ENCODE measurements around the gene PRKG1. TPM values are rescaled to one million over a fixed set of nuclear protein-coding genes. Genes with fewer than 3 reads are reported as not detected.

Gene PRKG1
- total and polyA plus RNA-seq, 2 experiments from 2014 or later: 18.2 to 21.1 TPM

- peaks cover 20% of the 10 kb centered on the region for H3K4me1 Mint-ChIP-seq
- peaks cover 18% of the 10 kb centered on the region for H3K4me1 ChIP-seq (ENCODE audit: insufficient read depth)
- no peaks in the 10 kb centered on the region for H3K9me2 ChIP-seq (ENCODE audit: insufficient read depth)
- H3K27me3 Mint-ChIP-seq (ENCODE audit: insufficient read depth, low read depth, poor library complexity): peaks cover 2% of the 10 kb centered on the region
- H3F3A ChIP-seq (replicated peaks; ENCODE audit: low read depth): no peaks in the 10 kb centered on the region
- no peaks in the 10 kb centered on the region; the same call in 2 of the 3 replicates for H3K36me3 Mint-ChIP-seq (ENCODE audit: low read depth)
- ATAC-seq (no peak), DNase-seq (ENCODE audit: low spot score) (no peak)
- H3K79me2 ChIP-seq (replicated peaks; ENCODE audit: insufficient read depth): no peaks in the 10 kb centered on the region
- H3K36me3 ChIP-seq (ENCODE audit: insufficient read depth): no peaks in the 10 kb centered on the region
- no peaks in the 10 kb centered on the region for H3K9me3 Mint-ChIP-seq
- no peak overlapping the region for H3K4me3 Mint-ChIP-seq
- no peaks in the 10 kb centered on the region for H3K27me3 ChIP-seq (ENCODE audit: insufficient read depth)
- no peaks in the 10 kb centered on the region for H4K20me1 ChIP-seq (replicated peaks; ENCODE audit: insufficient read depth)
- no peak overlapping the region for H3K4me3 ChIP-seq
- TF ChIP-seq STAT1 (IDR thresholded peaks at IDR 0.05; ENCODE audit: unreplicated experiment) (no peak), EZH2phosphoT487 (IDR thresholded peaks at IDR 0.05; ENCODE audit: unreplicated experiment) (no peak), CREB1 (CRISPR knock-in tag; IDR thresholded peaks at IDR 0.05; ENCODE audit: low read depth) (no peak), POLR2AphosphoS5 (IDR thresholded peaks at IDR 0.05; ENCODE audit: low read depth) (no peak), JUNB (IDR thresholded peaks at IDR 0.05; ENCODE audit: unreplicated experiment) (no peak), ZNF114 (CRISPR knock-in tag; IDR thresholded peaks at IDR 0.05) (no peak)
- TF ChIP-seq, protein P1, sequence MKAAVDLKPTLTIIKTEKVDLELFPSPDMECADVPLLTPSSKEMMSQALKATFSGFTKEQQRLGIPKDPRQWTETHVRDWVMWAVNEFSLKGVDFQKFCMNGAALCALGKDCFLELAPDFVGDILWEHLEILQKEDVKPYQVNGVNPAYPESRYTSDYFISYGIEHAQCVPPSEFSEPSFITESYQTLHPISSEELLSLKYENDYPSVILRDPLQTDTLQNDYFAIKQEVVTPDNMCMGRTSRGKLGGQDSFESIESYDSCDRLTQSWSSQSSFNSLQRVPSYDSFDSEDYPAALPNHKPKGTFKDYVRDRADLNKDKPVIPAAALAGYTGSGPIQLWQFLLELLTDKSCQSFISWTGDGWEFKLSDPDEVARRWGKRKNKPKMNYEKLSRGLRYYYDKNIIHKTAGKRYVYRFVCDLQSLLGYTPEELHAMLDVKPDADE (IDR thresholded peaks at IDR 0.05): no peak
- H3K4me2 ChIP-seq: no peak overlapping the region
- H2AFZ ChIP-seq: no peak overlapping the region
- no peak overlapping the region for H3K27ac ChIP-seq (ENCODE audit: low read depth)
- no peak overlapping the region for H3K27ac Mint-ChIP-seq
These were observed 1147.6 kb downstream of the PRKG1 start for GRCh38 chr10:52221923-52222322.

- no peak for DNase-seq (ENCODE audit: low spot score)
- no peak for TF ChIP-seq NANOG (IDR thresholded peaks at IDR 0.05; ENCODE audit: borderline replicate concordance)
- no peak for TF ChIP-seq STAT1 (IDR thresholded peaks at IDR 0.05; ENCODE audit: unreplicated experiment)
- no peak for TF ChIP-seq EZH2phosphoT487 (IDR thresholded peaks at IDR 0.05; ENCODE audit: unreplicated experiment)
- TF ChIP-seq JUNB (IDR thresholded peaks at IDR 0.05; ENCODE audit: unreplicated experiment): no peak
- H3K36me3 Mint-ChIP-seq (ENCODE audit: low read depth): no peaks in the 10 kb centered on the region
These were observed 1152.0 kb downstream of the PRKG1 start for GRCh38 chr10:52226197-52226847.

DNA sequence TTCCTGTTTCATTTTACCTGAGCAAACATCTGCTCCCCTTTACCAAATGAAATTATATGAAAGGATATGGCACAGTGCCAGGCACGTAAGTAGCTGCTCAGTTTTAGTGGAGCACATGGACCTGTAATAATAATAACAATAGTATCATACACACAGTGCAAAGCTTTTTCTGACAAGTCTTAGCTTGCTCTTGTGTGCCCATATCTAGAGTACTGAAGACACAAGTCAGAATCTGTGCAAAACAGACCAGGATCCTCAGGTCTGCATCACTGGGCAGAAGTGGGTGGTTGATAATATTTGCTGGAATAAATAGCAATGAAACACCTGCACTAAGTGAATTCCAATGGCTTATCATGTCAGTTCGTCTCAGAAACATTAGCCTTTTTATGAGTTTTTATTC is 1154.3 kb downstream of the PRKG1 start:
- Histone ChIP-seq H3K4me1 (ENCODE audit: insufficient read depth) (peaks cover 6% of the 10 kb centered on the region), H2AFZ (no peak overlapping the region), H3K4me2 (no peak overlapping the region), H4K20me1 (replicated peaks; ENCODE audit: insufficient read depth) (no peaks in the 10 kb centered on the region), H3K4me3 (no peak overlapping the region), H3K9me2 (ENCODE audit: insufficient read depth) (no peaks in the 10 kb centered on the region), H3K27ac (ENCODE audit: low read depth) (no peak overlapping the region), H3F3A (replicated peaks; ENCODE audit: low read depth) (no peaks in the 10 kb centered on the region), H3K27me3 (ENCODE audit: insufficient read depth) (no peaks in the 10 kb centered on the region), H3K36me3 (ENCODE audit: insufficient read depth) (no peaks in the 10 kb centered on the region), H3K79me2 (replicated peaks; ENCODE audit: insufficient read depth) (no peaks in the 10 kb centered on the region)
- H3K27ac Mint-ChIP-seq: no peak overlapping the region
- no peaks in the 10 kb centered on the region for H3K36me3 Mint-ChIP-seq (ENCODE audit: low read depth)
- H3K4me3 Mint-ChIP-seq: no peak overlapping the region
- ATAC-seq (no peak), DNase-seq (ENCODE audit: low spot score) (no peak)
- no peaks in the 10 kb centered on the region for H3K9me3 Mint-ChIP-seq
- H3K27me3 Mint-ChIP-seq (ENCODE audit: insufficient read depth, low read depth, poor library complexity): peaks cover 2% of the 10 kb centered on the region
- peaks cover 9% of the 10 kb centered on the region for H3K4me1 Mint-ChIP-seq
- TF ChIP-seq, protein P1 (IDR thresholded peaks at IDR 0.05): no peak
- TF ChIP-seq ZNF114 (CRISPR knock-in tag; IDR thresholded peaks at IDR 0.05): no peak
- no peak for TF ChIP-seq EZH2 (IDR thresholded peaks at IDR 0.05; ENCODE audit: low read depth, unreplicated experiment)
- TF ChIP-seq, protein P2, sequence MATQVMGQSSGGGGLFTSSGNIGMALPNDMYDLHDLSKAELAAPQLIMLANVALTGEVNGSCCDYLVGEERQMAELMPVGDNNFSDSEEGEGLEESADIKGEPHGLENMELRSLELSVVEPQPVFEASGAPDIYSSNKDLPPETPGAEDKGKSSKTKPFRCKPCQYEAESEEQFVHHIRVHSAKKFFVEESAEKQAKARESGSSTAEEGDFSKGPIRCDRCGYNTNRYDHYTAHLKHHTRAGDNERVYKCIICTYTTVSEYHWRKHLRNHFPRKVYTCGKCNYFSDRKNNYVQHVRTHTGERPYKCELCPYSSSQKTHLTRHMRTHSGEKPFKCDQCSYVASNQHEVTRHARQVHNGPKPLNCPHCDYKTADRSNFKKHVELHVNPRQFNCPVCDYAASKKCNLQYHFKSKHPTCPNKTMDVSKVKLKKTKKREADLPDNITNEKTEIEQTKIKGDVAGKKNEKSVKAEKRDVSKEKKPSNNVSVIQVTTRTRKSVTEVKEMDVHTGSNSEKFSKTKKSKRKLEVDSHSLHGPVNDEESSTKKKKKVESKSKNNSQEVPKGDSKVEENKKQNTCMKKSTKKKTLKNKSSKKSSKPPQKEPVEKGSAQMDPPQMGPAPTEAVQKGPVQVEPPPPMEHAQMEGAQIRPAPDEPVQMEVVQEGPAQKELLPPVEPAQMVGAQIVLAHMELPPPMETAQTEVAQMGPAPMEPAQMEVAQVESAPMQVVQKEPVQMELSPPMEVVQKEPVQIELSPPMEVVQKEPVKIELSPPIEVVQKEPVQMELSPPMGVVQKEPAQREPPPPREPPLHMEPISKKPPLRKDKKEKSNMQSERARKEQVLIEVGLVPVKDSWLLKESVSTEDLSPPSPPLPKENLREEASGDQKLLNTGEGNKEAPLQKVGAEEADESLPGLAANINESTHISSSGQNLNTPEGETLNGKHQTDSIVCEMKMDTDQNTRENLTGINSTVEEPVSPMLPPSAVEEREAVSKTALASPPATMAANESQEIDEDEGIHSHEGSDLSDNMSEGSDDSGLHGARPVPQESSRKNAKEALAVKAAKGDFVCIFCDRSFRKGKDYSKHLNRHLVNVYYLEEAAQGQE (IDR thresholded peaks at IDR 0.05; ENCODE audit: unreplicated experiment): no peak
- TF ChIP-seq ZNF331 (CRISPR knock-in tag; IDR thresholded peaks at IDR 0.05; ENCODE audit: low read depth): no peak
- TF ChIP-seq NANOG (IDR thresholded peaks at IDR 0.05; ENCODE audit: borderline replicate concordance): no peak
- TF ChIP-seq CREB1 (CRISPR knock-in tag; IDR thresholded peaks at IDR 0.05; ENCODE audit: low read depth): no peak

More at GRCh38 chr10:52226197-52226847, 1152.0 kb downstream of the PRKG1 start:
- Histone ChIP-seq H3K27ac (ENCODE audit: low read depth) (no peak overlapping the region), H3K79me2 (replicated peaks; ENCODE audit: insufficient read depth) (no peaks in the 10 kb centered on the region), H3K36me3 (ENCODE audit: insufficient read depth) (no peaks in the 10 kb centered on the region), H2AFZ (no peak overlapping the region), H3K9me2 (ENCODE audit: insufficient read depth) (no peaks in the 10 kb centered on the region), H4K20me1 (replicated peaks; ENCODE audit: insufficient read depth) (no peaks in the 10 kb centered on the region), H3K4me1 (ENCODE audit: insufficient read depth) (no peaks in the 10 kb centered on the region), H3F3A (replicated peaks; ENCODE audit: low read depth) (no peaks in the 10 kb centered on the region), H3K4me3 (no peak overlapping the region), H3K27me3 (ENCODE audit: insufficient read depth) (no peaks in the 10 kb centered on the region), H3K4me2 (no peak overlapping the region)
- Mint-ChIP-seq H3K27ac (no peak overlapping the region), H3K4me3 (no peak overlapping the region), H3K27me3 (ENCODE audit: insufficient read depth, low read depth, poor library complexity) (peaks cover 2% of the 10 kb centered on the region), H3K9me3 (no peaks in the 10 kb centered on the region), H3K4me1 (no peaks in the 10 kb centered on the region)
- no peak for ATAC-seq

All from GM23338 (cell line).